Activated T-cell treated with anti-CD3 and anti-CD28 coated beads, Interleukin-2, amount 50 U/mL, for 4 hours (primary cell): Measurements from ENCODE around the gene LNPK. TPM values are rescaled to one million over a fixed set of nuclear protein-coding genes. Genes with fewer than 3 reads are reported as not detected.
A peak's percentile ranks its signal among the peaks of the same experiment; 100 is the strongest.
"Not testable (repeated sequence)": the region's sequence is repeated elsewhere in the genome, so short reads cannot be mapped to it uniquely, and the experiment has no call there.

Experiments used
- ATAC-seq, 2 donors: fragments of 200-7000 bp; cut with Tn5 transposase; one replicate each; pipeline ENCODE4 v1.10.0; 2021
- DNase-seq: peaks from one replicate; pipeline ENCODE4 v3.0.0-alpha.2; 2020
- H3K27me3 Mint-ChIP-seq: one replicate; pipeline ENCODE4 v1.8.0; 2021; ENCODE audit warnings: low read depth, mixed read lengths
- H3K36me3 Mint-ChIP-seq: one replicate; pipeline ENCODE4 v1.8.0; 2022; ENCODE audit warnings: mixed read lengths; ENCODE audit not compliant: insufficient read depth
- H3K4me1 Mint-ChIP-seq: one replicate; pipeline ENCODE4 v1.8.0; 2021; ENCODE audit warnings: low read depth, mixed read lengths
- H3K4me3 Mint-ChIP-seq: one replicate; pipeline ENCODE4 v1.8.0; 2021; ENCODE audit warnings: mild to moderate bottlenecking, moderate library complexity, mixed read lengths
- H3K9me3 Mint-ChIP-seq: one replicate; pipeline ENCODE4 v1.8.0; 2021; ENCODE audit warnings: mixed read lengths
- total RNA-seq, 3 donors: library from RNA; stranded (reverse); gene quantifications; one replicate each; pipeline ENCODE4 v1.2.1, GENCODE V29; 2021

LNPK gene
- total RNA-seq, 3 donors from 2014 or later = 25.2 to 26.7 (median 25.6) TPM

- peak overlapping the region; percentile 93 for H3K4me3 Mint-ChIP-seq
- no peaks in the 10 kb centered on the region for H3K27me3 Mint-ChIP-seq
- H3K4me1 Mint-ChIP-seq = peaks cover 21% of the 10 kb centered on the region
- ATAC-seq = peak; percentile 53 to 58
- no peaks in the 10 kb centered on the region for H3K9me3 Mint-ChIP-seq
- peaks cover 2% of the 10 kb centered on the region for H3K36me3 Mint-ChIP-seq
- peak; percentile 30 for DNase-seq
Measured at GRCh38 chr2:176001281-176001915, 669 bp downstream of the LNPK start.

GRCh38 chr2:175999283-175999819 is 2.7 kb downstream of the LNPK start:
- peaks cover 2% of the 10 kb centered on the region for H3K36me3 Mint-ChIP-seq
- H3K4me3 Mint-ChIP-seq = no peak overlapping the region
- no peaks in the 10 kb centered on the region for H3K9me3 Mint-ChIP-seq
- H3K27me3 Mint-ChIP-seq = no peaks in the 10 kb centered on the region
- peaks cover 21% of the 10 kb centered on the region for H3K4me1 Mint-ChIP-seq
- DNase-seq = no peak
- ATAC-seq = no peak

GRCh38 chr2:175990099-175990498 is 12.0 kb downstream of the LNPK start:
- ATAC-seq = no peak
- Mint-ChIP-seq H3K9me3 (no peaks in the 10 kb centered on the region), H3K36me3 (peaks cover 25% of the 10 kb centered on the region), H3K4me1 (no peaks in the 10 kb centered on the region), H3K4me3 (no peak overlapping the region), H3K27me3 (no peaks in the 10 kb centered on the region)
- no peak for DNase-seq

- not testable (repeated sequence) for ATAC-seq, H3K27me3 Mint-ChIP-seq, H3K9me3 Mint-ChIP-seq, DNase-seq, H3K4me3 Mint-ChIP-seq, H3K4me1 Mint-ChIP-seq
- peaks cover 30% of the 10 kb centered on the region for H3K36me3 Mint-ChIP-seq
Measured at GRCh38 chr2:175987126-175987525, 14.9 kb downstream of the LNPK start.

- no peak overlapping the region for H3K4me3 Mint-ChIP-seq
- ATAC-seq (no peak), DNase-seq (no peak)
- H3K36me3 Mint-ChIP-seq = peaks cover 31% of the 10 kb centered on the region
- no peaks in the 10 kb centered on the region for H3K27me3 Mint-ChIP-seq
- H3K4me1 Mint-ChIP-seq = no peaks in the 10 kb centered on the region
- H3K9me3 Mint-ChIP-seq = no peaks in the 10 kb centered on the region
Measured at GRCh38 chr2:175984846-175985245, 17.2 kb downstream of the LNPK start.

GRCh38 chr2:175981551-175981950 is 20.5 kb downstream of the LNPK start:
- H3K9me3 Mint-ChIP-seq = no peaks in the 10 kb centered on the region
- DNase-seq = no peak
- no peak for ATAC-seq
- H3K36me3 Mint-ChIP-seq = peaks cover 37% of the 10 kb centered on the region
- H3K4me3 Mint-ChIP-seq = no peak overlapping the region
- H3K27me3 Mint-ChIP-seq = no peaks in the 10 kb centered on the region
- no peaks in the 10 kb centered on the region for H3K4me1 Mint-ChIP-seq

GRCh38 chr2:175976391-175977157 is 25.5 kb downstream of the LNPK start:
- Mint-ChIP-seq H3K4me3 (no peak overlapping the region), H3K4me1 (no peaks in the 10 kb centered on the region), H3K9me3 (peaks cover 3% of the 10 kb centered on the region), H3K36me3 (peaks cover 43% of the 10 kb centered on the region), H3K27me3 (no peaks in the 10 kb centered on the region)
- ATAC-seq = no peak
- DNase-seq = no peak

- no peaks in the 10 kb centered on the region for H3K4me1 Mint-ChIP-seq
- H3K27me3 Mint-ChIP-seq = no peaks in the 10 kb centered on the region
- DNase-seq (no peak), ATAC-seq (no peak)
- H3K4me3 Mint-ChIP-seq = no peak overlapping the region
- H3K9me3 Mint-ChIP-seq = peaks cover 3% of the 10 kb centered on the region
- H3K36me3 Mint-ChIP-seq = peaks cover 36% of the 10 kb centered on the region
Measured at GRCh38 chr2:175973373-175973772, 28.7 kb downstream of the LNPK start.

GRCh38 chr2:175966839-175967238 is 35.2 kb downstream of the LNPK start:
- ATAC-seq (no peak), DNase-seq (no peak)
- Mint-ChIP-seq H3K36me3 (peaks cover 23% of the 10 kb centered on the region), H3K27me3 (no peaks in the 10 kb centered on the region), H3K4me1 (no peaks in the 10 kb centered on the region), H3K9me3 (no peaks in the 10 kb centered on the region), H3K4me3 (no peak overlapping the region)

GRCh38 chr2:175965773-175966172 is 36.3 kb downstream of the LNPK start:
- Mint-ChIP-seq H3K4me1 (no peaks in the 10 kb centered on the region), H3K36me3 (peaks cover 33% of the 10 kb centered on the region), H3K9me3 (no peaks in the 10 kb centered on the region), H3K4me3 (no peak overlapping the region), H3K27me3 (no peaks in the 10 kb centered on the region)
- DNase-seq = no peak
- no peak for ATAC-seq

GRCh38 chr2:175964195-175964594 is 37.9 kb downstream of the LNPK start:
- no peak for DNase-seq
- no peak overlapping the region for H3K4me3 Mint-ChIP-seq
- H3K27me3 Mint-ChIP-seq = no peaks in the 10 kb centered on the region
- H3K36me3 Mint-ChIP-seq = peaks cover 39% of the 10 kb centered on the region
- no peak for ATAC-seq
- H3K4me1 Mint-ChIP-seq = no peaks in the 10 kb centered on the region
- no peaks in the 10 kb centered on the region for H3K9me3 Mint-ChIP-seq

GRCh38 chr2:175963171-175963570 is 38.9 kb downstream of the LNPK start:
- not testable (repeated sequence) for DNase-seq, ATAC-seq
- H3K36me3 Mint-ChIP-seq = peaks cover 47% of the 10 kb centered on the region

GRCh38 chr2:175957845-175958244 is 44.2 kb downstream of the LNPK start:
- DNase-seq (no peak), ATAC-seq (no peak)
- peaks cover 63% of the 10 kb centered on the region for H3K36me3 Mint-ChIP-seq
- no peaks in the 10 kb centered on the region for H3K9me3 Mint-ChIP-seq
- no peaks in the 10 kb centered on the region for H3K4me1 Mint-ChIP-seq
- no peak overlapping the region for H3K4me3 Mint-ChIP-seq
- H3K27me3 Mint-ChIP-seq = no peaks in the 10 kb centered on the region

More at GRCh38 chr2:175963171-175963570, 38.9 kb downstream of the LNPK start:
- not testable (repeated sequence) for H3K27me3 Mint-ChIP-seq, H3K9me3 Mint-ChIP-seq, H3K4me3 Mint-ChIP-seq, H3K4me1 Mint-ChIP-seq

- H3K9me3 Mint-ChIP-seq = no peaks in the 10 kb centered on the region
- no peak for ATAC-seq
- no peaks in the 10 kb centered on the region for H3K27me3 Mint-ChIP-seq
- H3K36me3 Mint-ChIP-seq = peaks cover 54% of the 10 kb centered on the region
- no peak overlapping the region for H3K4me3 Mint-ChIP-seq
- H3K4me1 Mint-ChIP-seq = no peaks in the 10 kb centered on the region
- no peak for DNase-seq
Measured at GRCh38 chr2:175955136-175955535, 46.9 kb downstream of the LNPK start.

- no peak overlapping the region for H3K4me3 Mint-ChIP-seq
- no peaks in the 10 kb centered on the region for H3K4me1 Mint-ChIP-seq
- H3K9me3 Mint-ChIP-seq = no peaks in the 10 kb centered on the region
- H3K36me3 Mint-ChIP-seq = peaks cover 26% of the 10 kb centered on the region
- ATAC-seq = no peak
- no peak for DNase-seq
- H3K27me3 Mint-ChIP-seq = no peaks in the 10 kb centered on the region
Measured at GRCh38 chr2:175950512-175950911, 51.6 kb downstream of the LNPK start.
